Measurements from ENCODE around the gene UNC80. TPM values are rescaled to one million over a fixed set of nuclear protein-coding genes. Genes with fewer than 3 reads are reported as not detected.

UNC80 gene, protein sequence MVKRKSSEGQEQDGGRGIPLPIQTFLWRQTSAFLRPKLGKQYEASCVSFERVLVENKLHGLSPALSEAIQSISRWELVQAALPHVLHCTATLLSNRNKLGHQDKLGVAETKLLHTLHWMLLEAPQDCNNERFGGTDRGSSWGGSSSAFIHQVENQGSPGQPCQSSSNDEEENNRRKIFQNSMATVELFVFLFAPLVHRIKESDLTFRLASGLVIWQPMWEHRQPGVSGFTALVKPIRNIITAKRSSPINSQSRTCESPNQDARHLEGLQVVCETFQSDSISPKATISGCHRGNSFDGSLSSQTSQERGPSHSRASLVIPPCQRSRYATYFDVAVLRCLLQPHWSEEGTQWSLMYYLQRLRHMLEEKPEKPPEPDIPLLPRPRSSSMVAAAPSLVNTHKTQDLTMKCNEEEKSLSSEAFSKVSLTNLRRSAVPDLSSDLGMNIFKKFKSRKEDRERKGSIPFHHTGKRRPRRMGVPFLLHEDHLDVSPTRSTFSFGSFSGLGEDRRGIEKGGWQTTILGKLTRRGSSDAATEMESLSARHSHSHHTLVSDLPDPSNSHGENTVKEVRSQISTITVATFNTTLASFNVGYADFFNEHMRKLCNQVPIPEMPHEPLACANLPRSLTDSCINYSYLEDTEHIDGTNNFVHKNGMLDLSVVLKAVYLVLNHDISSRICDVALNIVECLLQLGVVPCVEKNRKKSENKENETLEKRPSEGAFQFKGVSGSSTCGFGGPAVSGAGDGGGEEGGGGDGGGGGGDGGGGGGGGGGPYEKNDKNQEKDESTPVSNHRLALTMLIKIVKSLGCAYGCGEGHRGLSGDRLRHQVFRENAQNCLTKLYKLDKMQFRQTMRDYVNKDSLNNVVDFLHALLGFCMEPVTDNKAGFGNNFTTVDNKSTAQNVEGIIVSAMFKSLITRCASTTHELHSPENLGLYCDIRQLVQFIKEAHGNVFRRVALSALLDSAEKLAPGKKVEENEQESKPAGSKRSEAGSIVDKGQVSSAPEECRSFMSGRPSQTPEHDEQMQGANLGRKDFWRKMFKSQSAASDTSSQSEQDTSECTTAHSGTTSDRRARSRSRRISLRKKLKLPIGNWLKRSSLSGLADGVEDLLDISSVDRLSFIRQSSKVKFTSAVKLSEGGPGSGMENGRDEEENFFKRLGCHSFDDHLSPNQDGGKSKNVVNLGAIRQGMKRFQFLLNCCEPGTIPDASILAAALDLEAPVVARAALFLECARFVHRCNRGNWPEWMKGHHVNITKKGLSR (N-terminal part only)
- total RNA-seq (2012; rRNA removed) (not detected in 2 replicates), polyA plus RNA-seq (2012; rRNA removed) (not detected in 2 replicates), Bru-seq, nascent RNA (percentile 0 among the genes with signal in this experiment), BruChase-seq, experiment 1, labeled RNA remaining after a 6-hour chase (not detected), BruChase-seq, experiment 2, labeled RNA remaining after a 2-hour chase (not detected)
- not detected in 2 replicates for polyA plus RNA-seq (2012; cell fraction: cytosol; rRNA removed)
- not detected in 2 replicates for polyA plus RNA-seq (2012; cell fraction: nucleus; rRNA removed; ENCODE audit: low replicate concordance)
- long read RNA-seq = 0 reads

DNA sequence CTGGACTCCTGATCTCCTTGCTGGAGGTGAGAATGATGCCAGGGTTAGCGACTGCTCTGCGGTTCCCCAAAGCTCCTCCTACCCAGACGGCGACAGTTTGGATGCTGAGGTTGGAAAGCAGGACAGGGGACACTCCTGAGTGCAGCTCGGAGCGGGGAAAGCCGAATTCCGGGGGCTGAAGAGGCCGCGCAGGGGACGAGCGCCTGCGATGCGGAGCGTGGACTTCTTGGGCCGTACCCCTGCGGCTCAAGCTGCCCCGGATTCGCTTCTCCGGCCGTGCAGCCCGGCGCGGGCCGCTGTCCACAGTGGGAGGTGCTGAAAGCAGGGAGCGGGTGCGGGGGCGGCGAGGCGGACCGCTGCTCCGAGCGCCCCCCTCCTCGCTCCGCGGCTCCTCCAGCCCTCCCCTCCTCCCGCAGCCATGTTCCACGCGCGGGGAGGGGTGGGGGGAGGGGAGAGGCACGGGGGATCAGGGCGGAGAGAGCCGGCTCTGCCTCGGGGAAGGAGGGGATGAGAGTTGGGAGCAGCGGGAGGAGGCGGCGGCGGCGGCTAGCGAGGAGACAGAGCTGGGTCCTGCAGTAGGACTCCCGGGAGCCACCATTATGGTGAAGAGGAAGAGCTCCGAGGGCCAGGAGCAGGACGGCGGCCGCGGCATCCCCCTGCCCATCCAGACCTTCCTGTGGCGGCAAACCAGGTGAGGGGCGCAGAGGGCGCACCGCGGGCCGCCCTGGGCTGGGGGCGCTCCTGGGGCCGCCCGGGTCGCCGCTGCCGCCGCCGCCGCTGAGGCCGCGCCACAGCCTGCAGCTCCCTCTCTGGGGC lies at the start of gene UNC80:
UNC80 (plus strand) TSS at position 359 of the 816 bp plus-strand sequence; CDS start at position 600, 241 bp downstream.
- no peaks in the 10 kb centered on the region for H3K4me1 ChIP-seq (ENCODE audit: control insufficient read depth, insufficient read depth, low read length)
- dilution Hi-C loops (cut with HindIII; ENCODE audit: low sequenced_read_pairs, unreplicated experiment) = no loop called here
- H3K56ac ChIP-seq (ENCODE audit: extremely low read depth, insufficient read depth, low read length) = no peak within 1 kb of the TSS
- no peak within 1 kb of the TSS for H2BK15ac ChIP-seq (ENCODE audit: low read depth, low read length)
- no peak within 1 kb of the TSS for H2BK20ac ChIP-seq (ENCODE audit: low read depth, low read length)
- H2BK5ac ChIP-seq (ENCODE audit: low read depth, low read length, poor library complexity, severe bottlenecking) = no peak within 1 kb of the TSS
- TF ChIP-seq MAZ (IDR thresholded peaks at IDR 0.05; ENCODE audit: borderline replicate concordance, low read depth, low read length) (peak; percentile 53; the same call in 1 of the 2 replicates), CEBPB (IDR thresholded peaks at IDR 0.05; ENCODE audit: low read depth, low read length) (no peak)
- in situ Hi-C loops (cut with MboI; ENCODE audit: low sequenced_read_pairs) = no loop called here
- H3K9me1 ChIP-seq (ENCODE audit: insufficient read depth, low read length) = no peaks in the 10 kb centered on the region
- no peaks in the 10 kb centered on the region for H3K79me1 ChIP-seq (ENCODE audit: low read depth in 1 of 2, low read length in 2 of 2)
- ChIA-PET CTCF (no interaction called here), POLR2A (ENCODE audit: unreplicated experiment) (no interaction called here)
- no peak within 1 kb of the TSS for H2BK120ac ChIP-seq (ENCODE audit: low read depth, low read length)
- peak within 1 kb of the TSS; percentile 90; the same call in 1 of the 2 replicates for H3K4me2 ChIP-seq (ENCODE audit: low read depth, low read length)
- no peaks in the 10 kb centered on the region for H3K36me3 ChIP-seq (ENCODE audit: control insufficient read depth, insufficient read depth, low read length)
- no peak within 1 kb of the TSS for H3K9ac ChIP-seq (ENCODE audit: low read depth, low read length)
- H3K4ac ChIP-seq (ENCODE audit: low read depth, low read length) = no peak within 1 kb of the TSS
- BruUV-seq (replicated peaks) = no TSS peak
- no peaks in the 10 kb centered on the region for H4K20me1 ChIP-seq (ENCODE audit: insufficient read depth, low read length)
- no peak within 1 kb of the TSS for H4K5ac ChIP-seq (ENCODE audit: low read depth, low read length)
- H3K27ac ChIP-seq (ENCODE audit: insufficient read depth, low read length) = no peak within 1 kb of the TSS
- no peak within 1 kb of the TSS for H2AK9ac ChIP-seq (replicated peaks; ENCODE audit: low read depth, low read length, poor library complexity)
- WGBS, 2 experiments (ENCODE audit: extremely low coverage in 2 of 2, insufficient read length in 1 of 2) = 5% methylated on average over 26 of the region's 73 CpGs; no CpG with 5 or more reads in 1 of the 2 experiments
- no peak within 1 kb of the TSS for H3K18ac ChIP-seq (ENCODE audit: low read depth, low read length)
- H3K14ac ChIP-seq (replicated peaks; ENCODE audit: low read depth, low read length) = no peak within 1 kb of the TSS
- no peaks in the 10 kb centered on the region for H3K27me3 ChIP-seq (ENCODE audit: control insufficient read depth, insufficient read depth, low read length)
- no peak within 1 kb of the TSS for H2AK5ac ChIP-seq (ENCODE audit: low read depth, low read length)
- DNase-seq (peak; percentile 36), ATAC-seq (ENCODE audit: low read depth) (peak; percentile 99)
- no peak within 1 kb of the TSS for H3K4me3 ChIP-seq (ENCODE audit: insufficient read depth, low read depth, low read length)
- H4K8ac ChIP-seq (ENCODE audit: low read depth in 2 of 2, low read length in 2 of 2) = no peak within 1 kb of the TSS
- no peak within 1 kb of the TSS for H4K91ac ChIP-seq (ENCODE audit: insufficient read depth, low read depth, low read length)
- H3K9me3 ChIP-seq (ENCODE audit: control insufficient read depth, insufficient read depth, low read length) = no peaks in the 10 kb centered on the region; the same call in 1 of the 2 replicates
- intact Hi-C loops (cut with micrococcal nuclease) = no loop called here
- H3K23ac ChIP-seq (ENCODE audit: low read depth, low read length) = no peak within 1 kb of the TSS
- H2AFZ ChIP-seq (replicated peaks; ENCODE audit: low read length, poor library complexity) = peak within 1 kb of the TSS; percentile 73

Measured in IMR-90 (cell line).